ENCODE measurements around the gene TRIM46.
"Not testable (repeated sequence)": the region's sequence is repeated elsewhere in the genome, so short reads cannot be mapped to it uniquely, and the experiment has no call there.

TRIM46 gene

GRCh38 chr1:155193275-155193990 lies 19.8 kb downstream of the TRIM46 start:
- peak overlapping the region; percentile 95 for H3K9ac ChIP-seq (ENCODE audit: low read length)
- peak; percentile 95 for DNase-seq (ENCODE audit: low read depth)
- H3K9me3 ChIP-seq (ENCODE audit: control insufficient read depth, low read length): no peaks in the 10 kb centered on the region
- H3K36me3 ChIP-seq (ENCODE audit: control insufficient read depth, insufficient read depth, low read length, severe bottlenecking): peaks cover 6% of the 10 kb centered on the region
- peaks cover 23% of the 10 kb centered on the region for H3K4me1 ChIP-seq (ENCODE audit: control insufficient read depth, insufficient read depth, low read length)
- no peaks in the 10 kb centered on the region for H3K27me3 ChIP-seq (replicated peaks; ENCODE audit: control insufficient read depth, insufficient read depth, low read length)
- H3K4me3 ChIP-seq (ENCODE audit: low read length): peak overlapping the region; percentile 84

- not testable (repeated sequence) for H3K36me3 ChIP-seq (ENCODE audit: control insufficient read depth, insufficient read depth, low read length, severe bottlenecking)
Observed at GRCh38 chr1:155193991-155194240, 20.3 kb downstream of the TRIM46 start.

GRCh38 chr1:155195201-155196102 lies 21.8 kb downstream of the TRIM46 start:
- H3K27me3 ChIP-seq (replicated peaks; ENCODE audit: control insufficient read depth, insufficient read depth, low read length): no peaks in the 10 kb centered on the region
- peak overlapping the region; percentile 95 for H3K9ac ChIP-seq (ENCODE audit: low read length)
- no peaks in the 10 kb centered on the region for H3K9me3 ChIP-seq (ENCODE audit: control insufficient read depth, low read length)
- peaks cover 9% of the 10 kb centered on the region for H3K36me3 ChIP-seq (ENCODE audit: control insufficient read depth, insufficient read depth, low read length, severe bottlenecking)
- peak; percentile 50 for DNase-seq (ENCODE audit: low read depth)
- peak overlapping the region; percentile 69 for H3K4me3 ChIP-seq (ENCODE audit: low read length)
- H3K4me1 ChIP-seq (ENCODE audit: control insufficient read depth, insufficient read depth, low read length): peaks cover 23% of the 10 kb centered on the region

More at GRCh38 chr1:155193991-155194240, 20.3 kb downstream of the TRIM46 start:
- not testable (repeated sequence) for H3K27me3 ChIP-seq (replicated peaks; ENCODE audit: control insufficient read depth, insufficient read depth, low read length); DNase-seq (ENCODE audit: low read depth); H3K9me3 ChIP-seq (ENCODE audit: control insufficient read depth, low read length)
- H3K4me3 ChIP-seq (ENCODE audit: low read length): peak overlapping the region; percentile 84
- H3K4me1 ChIP-seq (ENCODE audit: control insufficient read depth, insufficient read depth, low read length): peaks cover 23% of the 10 kb centered on the region
- peak overlapping the region; percentile 95 for H3K9ac ChIP-seq (ENCODE audit: low read length)

GRCh38 chr1:155196103-155196892 lies 22.6 kb downstream of the TRIM46 start:
- no peaks in the 10 kb centered on the region for H3K27me3 ChIP-seq (replicated peaks; ENCODE audit: control insufficient read depth, insufficient read depth, low read length)
- H3K9ac ChIP-seq (ENCODE audit: low read length): peak overlapping the region; percentile 65
- no peak for DNase-seq (ENCODE audit: low read depth)
- H3K9me3 ChIP-seq (ENCODE audit: control insufficient read depth, low read length): no peaks in the 10 kb centered on the region
- H3K36me3 ChIP-seq (ENCODE audit: control insufficient read depth, insufficient read depth, low read length, severe bottlenecking): peaks cover 9% of the 10 kb centered on the region
- peaks cover 23% of the 10 kb centered on the region for H3K4me1 ChIP-seq (ENCODE audit: control insufficient read depth, insufficient read depth, low read length)
- H3K4me3 ChIP-seq (ENCODE audit: low read length): peak overlapping the region; percentile 69

GRCh38 chr1:155196893-155197638 lies 23.4 kb downstream of the TRIM46 start:
- Histone ChIP-seq H3K9me3 (ENCODE audit: control insufficient read depth, low read length) (no peaks in the 10 kb centered on the region), H3K27me3 (replicated peaks; ENCODE audit: control insufficient read depth, insufficient read depth, low read length) (no peaks in the 10 kb centered on the region), H3K4me3 (ENCODE audit: low read length) (no peak overlapping the region), H3K9ac (ENCODE audit: low read length) (no peak overlapping the region), H3K4me1 (ENCODE audit: control insufficient read depth, insufficient read depth, low read length) (peaks cover 23% of the 10 kb centered on the region), H3K36me3 (ENCODE audit: control insufficient read depth, insufficient read depth, low read length, severe bottlenecking) (peaks cover 9% of the 10 kb centered on the region)
- no peak for DNase-seq (ENCODE audit: low read depth)

- Histone ChIP-seq H3K4me3 (ENCODE audit: low read length) (no peak overlapping the region), H3K4me1 (ENCODE audit: control insufficient read depth, insufficient read depth, low read length) (peaks cover 21% of the 10 kb centered on the region), H3K36me3 (ENCODE audit: control insufficient read depth, insufficient read depth, low read length, severe bottlenecking) (peaks cover 9% of the 10 kb centered on the region), H3K9ac (ENCODE audit: low read length) (no peak overlapping the region), H3K27me3 (replicated peaks; ENCODE audit: control insufficient read depth, insufficient read depth, low read length) (no peaks in the 10 kb centered on the region), H3K9me3 (ENCODE audit: control insufficient read depth, low read length) (no peaks in the 10 kb centered on the region)
- no peak for DNase-seq (ENCODE audit: low read depth)
Observed at GRCh38 chr1:155197901-155198546, 24.4 kb downstream of the TRIM46 start.

GRCh38 chr1:155198547-155198906 lies 24.9 kb downstream of the TRIM46 start:
- no peak for DNase-seq (ENCODE audit: low read depth)
- Histone ChIP-seq H3K9ac (ENCODE audit: low read length) (no peak overlapping the region), H3K27me3 (replicated peaks; ENCODE audit: control insufficient read depth, insufficient read depth, low read length) (no peaks in the 10 kb centered on the region), H3K4me3 (ENCODE audit: low read length) (no peak overlapping the region), H3K4me1 (ENCODE audit: control insufficient read depth, insufficient read depth, low read length) (peaks cover 18% of the 10 kb centered on the region), H3K36me3 (ENCODE audit: control insufficient read depth, insufficient read depth, low read length, severe bottlenecking) (peaks cover 9% of the 10 kb centered on the region), H3K9me3 (ENCODE audit: control insufficient read depth, low read length) (no peaks in the 10 kb centered on the region)

GRCh38 chr1:155199792-155200191 lies 26.1 kb downstream of the TRIM46 start:
- H3K36me3 ChIP-seq (ENCODE audit: control insufficient read depth, insufficient read depth, low read length, severe bottlenecking): peaks cover 9% of the 10 kb centered on the region

GRCh38 chr1:155200920-155201319 lies 27.3 kb downstream of the TRIM46 start:
- no peaks in the 10 kb centered on the region for H3K27me3 ChIP-seq (replicated peaks; ENCODE audit: control insufficient read depth, insufficient read depth, low read length)
- H3K4me1 ChIP-seq (ENCODE audit: control insufficient read depth, insufficient read depth, low read length): peaks cover 4% of the 10 kb centered on the region
- H3K4me3 ChIP-seq (ENCODE audit: low read length): no peak overlapping the region
- no peak overlapping the region for H3K9ac ChIP-seq (ENCODE audit: low read length)
- DNase-seq (ENCODE audit: low read depth): no peak
- H3K36me3 ChIP-seq (ENCODE audit: control insufficient read depth, insufficient read depth, low read length, severe bottlenecking): peaks cover 9% of the 10 kb centered on the region
- H3K9me3 ChIP-seq (ENCODE audit: control insufficient read depth, low read length): no peaks in the 10 kb centered on the region

More at GRCh38 chr1:155199792-155200191, 26.1 kb downstream of the TRIM46 start:
- Histone ChIP-seq H3K4me3 (ENCODE audit: low read length) (no peak overlapping the region), H3K9ac (ENCODE audit: low read length) (no peak overlapping the region), H3K9me3 (ENCODE audit: control insufficient read depth, low read length) (no peaks in the 10 kb centered on the region), H3K4me1 (ENCODE audit: control insufficient read depth, insufficient read depth, low read length) (peaks cover 8% of the 10 kb centered on the region), H3K27me3 (replicated peaks; ENCODE audit: control insufficient read depth, insufficient read depth, low read length) (no peaks in the 10 kb centered on the region)
- DNase-seq (ENCODE audit: low read depth): no peak

GRCh38 chr1:155202198-155202597 lies 28.5 kb downstream of the TRIM46 start:
- Histone ChIP-seq H3K9ac (ENCODE audit: low read length) (no peak overlapping the region), H3K36me3 (ENCODE audit: control insufficient read depth, insufficient read depth, low read length, severe bottlenecking) (peaks cover 6% of the 10 kb centered on the region)

More at GRCh38 chr1:155202198-155202597, 28.5 kb downstream of the TRIM46 start:
- Histone ChIP-seq H3K4me1 (ENCODE audit: control insufficient read depth, insufficient read depth, low read length) (peaks cover 8% of the 10 kb centered on the region), H3K4me3 (ENCODE audit: low read length) (no peak overlapping the region), H3K27me3 (replicated peaks; ENCODE audit: control insufficient read depth, insufficient read depth, low read length) (no peaks in the 10 kb centered on the region), H3K9me3 (ENCODE audit: control insufficient read depth, low read length) (no peaks in the 10 kb centered on the region)
- no peak for DNase-seq (ENCODE audit: low read depth)

Measured in adipocyte (in vitro differentiated cells).